ENCODE data around the gene PRR14L. TPM values are rescaled to one million over a fixed set of nuclear protein-coding genes. Genes with fewer than 3 reads are reported as not detected.

The PRR14L gene
- total RNA-seq, 1 experiment from 2014 or later, result 7.2 TPM

DNA sequence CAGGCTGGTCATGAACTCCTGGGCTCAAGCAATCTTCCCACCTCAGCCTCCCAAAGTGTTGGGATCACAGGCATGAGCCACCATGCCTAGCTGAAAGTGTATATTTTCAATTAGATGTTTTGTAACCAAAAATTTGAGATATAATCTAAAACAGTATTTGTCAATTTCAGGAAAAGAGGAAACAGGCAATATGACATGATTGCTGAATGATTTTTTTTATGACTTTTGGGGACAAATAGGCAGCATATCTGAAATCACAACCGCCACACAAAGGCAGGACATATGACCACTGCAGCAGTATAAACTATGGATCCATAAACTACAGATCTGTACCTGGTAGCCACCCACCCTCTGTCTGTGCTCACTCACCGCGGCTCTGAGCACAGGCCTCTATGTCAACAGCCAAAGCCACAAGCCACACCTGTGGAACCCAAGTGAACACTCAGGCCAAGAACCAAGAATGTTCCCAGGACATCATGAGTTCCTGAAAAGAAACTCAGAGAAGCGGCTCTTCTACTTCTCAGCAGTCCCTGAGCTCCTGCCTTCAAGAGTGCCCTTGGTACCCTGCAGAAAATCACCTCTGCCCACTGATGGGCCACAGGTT is 110.4 kb downstream of the PRR14L start:
- DNase-seq (ENCODE audit: low spot score), result no peak

- DNase-seq (ENCODE audit: low spot score), result no peak
These were observed 111.9 kb downstream of the PRR14L start for GRCh38 chr22:31637891-31638618.

GRCh38 chr22:31637447-31637890 is 112.5 kb downstream of the PRR14L start:
- DNase-seq (ENCODE audit: low spot score), result no peak

- no peak for DNase-seq (ENCODE audit: low spot score)
These were observed 114.2 kb downstream of the PRR14L start for GRCh38 chr22:31635638-31636306.

DNA sequence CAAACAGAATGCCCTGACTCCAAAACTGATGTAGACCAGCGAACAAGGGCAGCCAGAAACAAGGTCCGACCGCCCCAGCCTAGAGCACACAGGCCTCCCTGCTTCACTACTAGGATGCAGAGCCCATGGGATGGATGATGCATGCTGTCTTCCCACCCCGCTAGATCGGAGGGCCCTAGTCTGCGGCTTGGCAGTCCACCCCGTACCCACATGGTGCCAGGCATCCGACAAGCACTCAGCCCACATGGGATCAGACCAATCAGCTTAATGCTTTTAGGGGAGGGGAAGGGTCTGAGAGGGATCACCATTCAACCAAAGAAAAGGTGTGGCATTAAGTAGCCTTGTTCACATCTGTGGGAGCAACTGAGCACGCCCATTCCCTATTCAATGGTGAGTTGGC is 118.5 kb downstream of the PRR14L start:
- DNase-seq (ENCODE audit: low spot score), result no peak

Other genes with a start within 250 kb of the PRR14L start
- 17.6 and 18.8 TPM in 2 replicates for gene PISD, start 87.9 kb downstream of the PRR14L start, total RNA-seq (2014; rRNA removed; shearing (Covaris generic))
- 5.6 and 7.6 TPM in 2 replicates for gene DEPDC5, start 3.9 kb upstream of the PRR14L start, total RNA-seq (2014; rRNA removed; shearing (Covaris generic))
- gene YWHAH, start 194.4 kb upstream of the PRR14L start, total RNA-seq (2014; rRNA removed; shearing (Covaris generic)), result 84.5 and 105 TPM in 2 replicates